Hepatocyte (in vitro differentiated cells): ENCODE results near the gene RAB11FIP4.

Experiments
- CTCF ChIP-seq: fragments of 200-600 bp; sonication (generic); IDR thresholded peaks from 2 replicates; pipeline ENCODE4 v1.5.1; 2016; ENCODE audit warnings: antibody characterized with exemption, mild to moderate bottlenecking; ENCODE audit not compliant: poor library complexity
- EZH2 ChIP-seq: fragments of 200-600 bp; sonication (generic); IDR thresholded peaks from 2 replicates; pipeline ENCODE4 v1.6.1; 2016; ENCODE audit warnings: antibody characterized with exemption, mild to moderate bottlenecking, borderline replicate concordance

- TF ChIP-seq EZH2 (no peak), CTCF (no peak)
Observed at GRCh38 chr17:31573861-31574260, 182.4 kb downstream of the RAB11FIP4 start.
